ENCODE measurements around the gene LRRC3C. TPM values are rescaled to one million over a fixed set of nuclear protein-coding genes. Genes with fewer than 3 reads are reported as not detected.
A peak's percentile ranks its signal among the peaks of the same experiment; 100 is the strongest.

LRRC3C gene
- total and polyA plus RNA-seq, 2 experiments from 2014 or later: 0.57 TPM; not detected in 1

DNA sequence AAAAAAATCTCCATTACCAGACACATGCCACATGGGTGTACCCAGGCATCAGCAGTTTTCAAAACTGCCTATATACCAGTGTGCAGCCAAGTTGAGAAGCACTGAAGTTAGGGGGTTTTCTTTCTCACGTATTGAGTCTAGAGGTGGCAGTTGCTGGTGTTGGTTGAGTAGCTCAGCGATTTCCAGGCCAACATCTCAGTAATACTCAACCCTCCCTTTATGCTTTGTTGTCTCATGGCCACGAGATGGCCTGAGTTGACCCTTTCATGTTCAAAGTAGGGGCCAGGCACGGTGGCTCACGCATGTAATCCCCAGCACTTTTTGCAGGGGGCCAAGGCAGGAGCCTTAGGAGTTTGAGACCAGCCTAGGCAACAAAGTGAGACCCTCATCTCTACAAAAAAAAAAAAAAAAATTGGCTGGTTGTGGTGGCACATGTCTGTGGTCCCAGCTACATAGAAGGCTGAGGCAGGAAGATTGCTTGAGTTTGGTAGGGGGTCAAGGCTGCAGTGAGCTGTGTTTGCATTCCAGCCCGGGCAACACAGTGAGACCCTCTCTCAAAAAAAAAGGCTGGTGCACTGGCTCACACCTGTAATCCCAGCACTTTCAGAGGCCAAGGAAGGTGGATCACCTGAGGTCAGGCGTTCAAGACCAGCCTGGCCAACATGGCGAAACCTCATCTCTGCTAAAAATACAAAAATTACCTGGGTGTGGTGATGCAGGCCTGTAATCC, 10.8 kb downstream of the LRRC3C start:
- Histone ChIP-seq H3K36me3 (replicated peaks; ENCODE audit: insufficient read depth, low read depth) (no peaks in the 10 kb centered on the region), H2AFZ (no peak overlapping the region), H3K27ac (no peak overlapping the region), H4K20me1 (ENCODE audit: insufficient read depth, poor library complexity, severe bottlenecking) (no peaks in the 10 kb centered on the region), H3K9me2 (replicated peaks; ENCODE audit: insufficient read depth) (no peaks in the 10 kb centered on the region), H3K79me2 (no peaks in the 10 kb centered on the region), H3K4me1 (ENCODE audit: insufficient read depth) (peaks cover 8% of the 10 kb centered on the region), H3K4me2 (no peak overlapping the region), H3K4me3 (no peak overlapping the region), H3K9me3 (ENCODE audit: low read depth) (no peaks in the 10 kb centered on the region), H3K27me3 (no peaks in the 10 kb centered on the region)
- DNase-seq (ENCODE audit: low spot score): no peak
- TF ChIP-seq, protein P1, sequence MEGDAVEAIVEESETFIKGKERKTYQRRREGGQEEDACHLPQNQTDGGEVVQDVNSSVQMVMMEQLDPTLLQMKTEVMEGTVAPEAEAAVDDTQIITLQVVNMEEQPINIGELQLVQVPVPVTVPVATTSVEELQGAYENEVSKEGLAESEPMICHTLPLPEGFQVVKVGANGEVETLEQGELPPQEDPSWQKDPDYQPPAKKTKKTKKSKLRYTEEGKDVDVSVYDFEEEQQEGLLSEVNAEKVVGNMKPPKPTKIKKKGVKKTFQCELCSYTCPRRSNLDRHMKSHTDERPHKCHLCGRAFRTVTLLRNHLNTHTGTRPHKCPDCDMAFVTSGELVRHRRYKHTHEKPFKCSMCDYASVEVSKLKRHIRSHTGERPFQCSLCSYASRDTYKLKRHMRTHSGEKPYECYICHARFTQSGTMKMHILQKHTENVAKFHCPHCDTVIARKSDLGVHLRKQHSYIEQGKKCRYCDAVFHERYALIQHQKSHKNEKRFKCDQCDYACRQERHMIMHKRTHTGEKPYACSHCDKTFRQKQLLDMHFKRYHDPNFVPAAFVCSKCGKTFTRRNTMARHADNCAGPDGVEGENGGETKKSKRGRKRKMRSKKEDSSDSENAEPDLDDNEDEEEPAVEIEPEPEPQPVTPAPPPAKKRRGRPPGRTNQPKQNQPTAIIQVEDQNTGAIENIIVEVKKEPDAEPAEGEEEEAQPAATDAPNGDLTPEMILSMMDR (IDR thresholded peaks at IDR 0.05; ENCODE audit: poor library complexity): no peak
- TF ChIP-seq EZH2phosphoT487 (IDR thresholded peaks at IDR 0.05; ENCODE audit: low read depth, severe bottlenecking, unreplicated experiment) (no peak), EZH2 (IDR thresholded peaks at IDR 0.05; ENCODE audit: borderline replicate concordance) (no peak)
- 80% methylated on average over 8 of the region's 8 CpGs for WGBS (ENCODE audit: low lambda C conversion rate, missing lambda C conversion rate)

DNA sequence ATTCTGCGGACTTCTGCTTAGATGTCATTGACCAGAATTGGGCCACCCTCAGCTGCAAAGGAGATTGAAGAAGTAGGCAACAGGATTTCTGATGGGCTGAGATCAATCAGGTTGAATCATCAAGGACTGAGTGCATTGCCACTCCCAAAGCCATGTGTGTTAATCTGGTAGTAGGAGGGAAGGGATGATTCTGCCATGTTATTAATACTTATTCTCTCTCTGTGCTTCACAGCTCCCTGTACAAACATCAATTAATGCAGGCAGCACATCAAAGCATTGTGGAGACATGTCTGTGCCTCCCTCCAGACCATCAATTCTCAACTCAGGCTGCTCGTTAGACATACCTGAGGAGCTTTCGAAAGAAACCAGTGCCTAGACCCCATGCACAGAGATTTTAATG, 11.6 kb downstream of the LRRC3C start:
- Histone ChIP-seq H3K27ac (no peak overlapping the region), H3K9me2 (replicated peaks; ENCODE audit: insufficient read depth) (no peaks in the 10 kb centered on the region), H3K9me3 (ENCODE audit: low read depth) (no peaks in the 10 kb centered on the region), H3K79me2 (no peaks in the 10 kb centered on the region), H2AFZ (no peak overlapping the region), H3K27me3 (no peaks in the 10 kb centered on the region), H3K4me1 (ENCODE audit: insufficient read depth) (peaks cover 8% of the 10 kb centered on the region), H3K4me3 (no peak overlapping the region), H4K20me1 (ENCODE audit: insufficient read depth, poor library complexity, severe bottlenecking) (no peaks in the 10 kb centered on the region), H3K4me2 (no peak overlapping the region), H3K36me3 (replicated peaks; ENCODE audit: insufficient read depth, low read depth) (no peaks in the 10 kb centered on the region)
- DNase-seq (ENCODE audit: low spot score): no peak
- 92% methylated on average over 3 of the region's 3 CpGs for WGBS (ENCODE audit: low lambda C conversion rate, missing lambda C conversion rate)
- TF ChIP-seq, protein P1 (IDR thresholded peaks at IDR 0.05; ENCODE audit: poor library complexity): no peak
- TF ChIP-seq EZH2 (IDR thresholded peaks at IDR 0.05; ENCODE audit: borderline replicate concordance) (no peak), EZH2phosphoT487 (IDR thresholded peaks at IDR 0.05; ENCODE audit: low read depth, severe bottlenecking, unreplicated experiment) (no peak)

DNA sequence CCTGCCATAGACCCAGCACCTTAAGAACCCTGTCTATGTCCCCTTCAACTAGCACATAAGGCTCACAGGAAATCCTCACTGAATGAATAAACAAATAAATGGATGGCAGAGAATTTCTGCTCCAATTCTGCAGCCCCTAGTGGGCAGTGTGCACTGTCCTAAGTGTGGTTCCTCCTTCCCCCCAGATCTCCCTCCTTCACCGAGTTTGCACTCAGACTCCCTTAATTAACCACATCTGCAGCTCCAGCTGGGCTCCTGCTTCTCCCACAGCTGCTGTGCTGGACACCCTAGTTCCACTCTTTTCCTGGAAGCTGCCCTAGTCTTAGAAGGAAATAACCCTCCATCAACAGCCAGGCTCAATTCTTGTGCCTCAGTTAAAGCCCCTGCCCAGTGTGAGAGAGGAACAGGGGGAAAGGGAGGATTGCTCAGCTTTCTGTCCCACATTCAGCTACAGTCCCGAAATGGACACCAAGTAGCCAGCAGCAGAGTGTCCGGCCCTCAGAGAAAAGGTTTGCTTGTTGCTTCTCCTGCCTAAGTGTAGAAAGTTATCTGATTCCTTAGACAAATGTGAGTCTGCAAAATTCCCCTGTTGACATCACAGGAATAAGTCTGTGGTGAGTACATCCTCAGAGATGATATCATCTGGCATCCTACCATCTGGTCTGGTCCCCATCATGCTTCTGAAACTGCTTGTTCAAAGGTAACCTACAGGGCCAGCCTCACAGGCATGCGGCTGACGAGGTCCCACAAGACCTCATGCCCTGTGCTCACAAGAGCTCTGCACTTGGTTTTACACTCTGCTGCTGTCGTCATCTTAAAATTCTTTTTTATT, 12.3 kb downstream of the LRRC3C start:
- no peaks in the 10 kb centered on the region for H3K9me2 ChIP-seq (replicated peaks; ENCODE audit: insufficient read depth)
- peak overlapping the region; percentile 72 for H3K27ac ChIP-seq
- H3K79me2 ChIP-seq: no peaks in the 10 kb centered on the region
- H3K9me3 ChIP-seq (ENCODE audit: low read depth): no peaks in the 10 kb centered on the region
- H3K27me3 ChIP-seq: no peaks in the 10 kb centered on the region
- no peaks in the 10 kb centered on the region for H3K36me3 ChIP-seq (replicated peaks; ENCODE audit: insufficient read depth, low read depth)
- DNase-seq (ENCODE audit: low spot score): peak; percentile 68
- H4K20me1 ChIP-seq (ENCODE audit: insufficient read depth, poor library complexity, severe bottlenecking): no peaks in the 10 kb centered on the region
- H3K4me2 ChIP-seq: peak overlapping the region; percentile 11
- H3K4me1 ChIP-seq (ENCODE audit: insufficient read depth): peaks cover 8% of the 10 kb centered on the region
- TF ChIP-seq, protein P1 (IDR thresholded peaks at IDR 0.05; ENCODE audit: poor library complexity): peak; percentile 47
- no peak for TF ChIP-seq EZH2phosphoT487 (IDR thresholded peaks at IDR 0.05; ENCODE audit: low read depth, severe bottlenecking, unreplicated experiment)
- TF ChIP-seq EZH2 (IDR thresholded peaks at IDR 0.05; ENCODE audit: borderline replicate concordance): no peak
- H2AFZ ChIP-seq: no peak overlapping the region
- 62% methylated on average over 6 of the region's 6 CpGs for WGBS (ENCODE audit: low lambda C conversion rate, missing lambda C conversion rate)
- no peak overlapping the region for H3K4me3 ChIP-seq

All from hepatocyte (in vitro differentiated cells).